ENCODE data around the gene AUTS2. TPM values are rescaled to one million over a fixed set of nuclear protein-coding genes. Genes with fewer than 3 reads are reported as not detected.

Gene AUTS2
- total RNA-seq, 1 experiment from 2014 or later = 256 TPM

DNA sequence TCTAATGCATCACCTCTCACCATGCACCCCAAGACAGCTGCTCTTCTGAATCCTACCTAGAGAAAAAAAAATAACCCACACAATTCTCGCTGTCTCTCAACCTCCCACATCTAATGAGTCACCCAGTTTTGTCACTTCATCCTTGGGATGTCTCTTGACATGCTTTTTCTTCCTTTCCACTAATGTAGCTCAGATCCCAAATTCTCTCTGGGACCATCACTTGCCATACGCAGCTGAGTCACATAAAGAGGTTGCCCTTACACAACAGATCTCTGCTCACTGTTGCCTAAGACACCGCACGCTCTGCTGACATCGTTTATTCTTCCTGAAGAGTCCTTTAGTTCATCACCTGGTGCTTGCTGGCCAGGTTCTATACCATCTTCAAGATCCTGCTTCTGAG, 927.7 kb downstream of the AUTS2 start:
- H3K4me3 Mint-ChIP-seq = no peak overlapping the region
- Histone ChIP-seq H4K5ac (ENCODE audit: insufficient read length, low read depth, low read length) (no peak overlapping the region), H3K23me2 (ENCODE audit: insufficient read length, low read depth, low read length, poor library complexity, severe bottlenecking) (no peaks in the 10 kb centered on the region), H2BK120ac (ENCODE audit: low read depth, low read length, poor library complexity, severe bottlenecking) (no peak overlapping the region), H3T11ph (ENCODE audit: low read length) (no peak overlapping the region), H3K56ac (ENCODE audit: insufficient read length, low read depth, low read length) (no peak overlapping the region), H4K8ac (replicated peaks; ENCODE audit: insufficient read length, low read depth, low read length) (no peak overlapping the region), H3K4ac (ENCODE audit: low read depth, low read length) (no peak overlapping the region), H3K79me1 (ENCODE audit: insufficient read depth, low read depth, low read length, poor library complexity, severe bottlenecking) (no peaks in the 10 kb centered on the region), H2BK12ac (ENCODE audit: insufficient read length, low read depth, low read length) (no peak overlapping the region), H2BK20ac (ENCODE audit: low read depth, low read length, poor library complexity, severe bottlenecking) (no peak overlapping the region), H2AK5ac (ENCODE audit: insufficient read length, low read length) (no peak overlapping the region), H3K27me3 (ENCODE audit: insufficient read depth, low read length) (no peaks in the 10 kb centered on the region), H3K18ac (ENCODE audit: insufficient read length, low read depth, low read length) (no peak overlapping the region), H2BK15ac (ENCODE audit: low read depth, low read length) (no peak overlapping the region), H3K4me1 (ENCODE audit: insufficient read depth, low read length) (no peaks in the 10 kb centered on the region), H3K23ac (ENCODE audit: insufficient read length, low read depth, low read length) (no peak overlapping the region), H3K79me2 (ENCODE audit: insufficient read depth, low read length) (no peaks in the 10 kb centered on the region), H2AFZ (ENCODE audit: low read length) (no peak overlapping the region), H3K9me3 (ENCODE audit: control insufficient read depth, low read depth, low read length) (no peaks in the 10 kb centered on the region), H2BK5ac (ENCODE audit: insufficient read length, low read length) (no peak overlapping the region), H4K91ac (ENCODE audit: insufficient read length, low read depth, low read length) (no peak overlapping the region), H4K20me1 (ENCODE audit: control insufficient read depth, insufficient read depth, insufficient read length) (no peaks in the 10 kb centered on the region), H3K4me2 (ENCODE audit: insufficient read depth, insufficient read length, low read length) (no peak overlapping the region), H3K14ac (ENCODE audit: insufficient read depth, low read length) (no peak overlapping the region), H3K27ac (ENCODE audit: insufficient read length, low read depth, low read length) (no peak overlapping the region), H3K9ac (ENCODE audit: extremely low read depth, insufficient read length, low read length) (no peak overlapping the region)
- H3K36me3 Mint-ChIP-seq (ENCODE audit: insufficient read depth in 1 of 3, low read depth in 3 of 3) = no peaks in the 10 kb centered on the region; a peak in 1 of 7 replicates
- H3K4me1 Mint-ChIP-seq = peaks cover 0 to under 1% of the 10 kb centered on the region in 2 experiments; a peak in 2 of 4 replicates
- no peak for DNase-seq
- no peak for TF ChIP-seq CTCF (conservative IDR thresholded peaks at IDR 0.05)
- H3K27me3 Mint-ChIP-seq (ENCODE audit: low read depth) = peaks cover 3% of the 10 kb centered on the region; the same call in 1 of the 2 replicates
- 0 out of 5 replicates have a peak, but pooled peaks cover 0 to 3% of the 10 kb centered on the region in 2 experiments for H3K9me3 Mint-ChIP-seq
- no peak overlapping the region for H3K27ac Mint-ChIP-seq
- no CpG with 5 or more reads among the region's 5 CpGs for WGBS (ENCODE audit: extremely low coverage, insufficient read length, low lambda C conversion rate)

Measured in H9 (cell line).